GM10266 (cell line): ENCODE measurements around the gene RMND1.
"Not testable (repeated sequence)": the region's sequence is repeated elsewhere in the genome, so short reads cannot be mapped to it uniquely, and the experiment has no call there.

ENCODE experiments used
- DNase-seq: peaks from one replicate; pipeline ENCODE4 v3.0.0; 2012; ENCODE audit errors: extremely low spot score
- CTCF ChIP-seq: IDR thresholded peaks from 2 replicates; pipeline ENCODE4 v1.5.1; 2012; ENCODE audit warnings: mild to moderate bottlenecking, low read depth; ENCODE audit not compliant: control insufficient read depth, insufficient read depth; ENCODE audit errors: missing control alignments

The RMND1 gene

GRCh38 chr6:151357758-151358436 is 94.0 kb downstream of the RMND1 start:
- TF ChIP-seq CTCF, result no peak
- DNase-seq, result no peak

GRCh38 chr6:151356983-151357382 is 94.9 kb downstream of the RMND1 start:
- DNase-seq, result not testable (repeated sequence)
